SK-N-SH (cell line): ENCODE data around the gene ZNF74. TPM values are rescaled to one million over a fixed set of nuclear protein-coding genes. Genes with fewer than 3 reads are reported as not detected.

ENCODE experiments used
- CTCF ChIA-PET: fragments of 300-600, 350-600 bp; formaldehyde crosslinking; extraction: SDS; loops from one replicate; lab custom pipeline; 2021; lab: Yijun Ruan, JAX
- POLR2A ChIA-PET: fragments of 350-600 bp; sonication (Branson Sonifier 250); formaldehyde crosslinking; extraction: SDS; loops from one replicate; lab custom pipeline; 2020; ENCODE audit warnings: antibody characterized with exemption, inconsistent platforms; lab: Yijun Ruan, JAX
- DNase-seq: peaks from one replicate; pipeline ENCODE4 v3.0.0; 2012
- H2AFZ ChIP-seq: fragments of 200-600 bp; sonication (generic); 2 replicates; pipeline ENCODE4 v1.8.1; 2016; ENCODE audit warnings: antibody characterized with exemption, mild to moderate bottlenecking, low read depth
- H3F3A ChIP-seq: fragments of 200-600 bp; sonication (generic); replicated peaks from 2 replicates; pipeline ENCODE3; 2016; ENCODE audit warnings: antibody characterized with exemption, mild to moderate bottlenecking; ENCODE audit not compliant: insufficient read depth
- H3K27ac ChIP-seq, 2 experiments: fragments of 200-500 bp in 1 of 2; fragments of 200-600 bp in 1 of 2; sonication (Bioruptor generic) in 1 of 2; sonication (generic), shearing (Covaris generic) in 1 of 2; 2 replicates each; pipeline versions ENCODE4 v1.5.1 to v1.6.1; 2014 to 2016; ENCODE audit warnings: low read depth in 2 of 2, inconsistent platforms in 1 of 2, low read length in 1 of 2, mild to moderate bottlenecking in 1 of 2, mixed read lengths in 1 of 2
- H3K27me3 ChIP-seq: fragments of 200-600 bp; sonication (generic), shearing (Covaris generic); 2 replicates; pipeline ENCODE4 v1.6.1; 2016; ENCODE audit warnings: mixed run types; ENCODE audit not compliant: insufficient read depth
- H3K36me3 ChIP-seq, 2 experiments: fragments of 200-500 bp in 1 of 2; fragments of 200-600 bp in 1 of 2; sonication (Bioruptor generic) in 1 of 2; sonication (generic) in 1 of 2; replicated peaks in 1 of 2; 2 replicates each; pipeline versions ENCODE3 to v1.5.1; 2014 to 2016; ENCODE audit warnings: low read length in 1 of 2, mild to moderate bottlenecking in 1 of 2; ENCODE audit not compliant: insufficient read depth in 2 of 2, control insufficient read depth in 1 of 2
- H3K4me1 ChIP-seq, 2 experiments: fragments of 200-500 bp in 1 of 2; fragments of 200-600 bp in 1 of 2; sonication (Bioruptor generic) in 1 of 2; sonication (generic), shearing (Covaris generic) in 1 of 2; 2 replicates each; pipeline versions ENCODE4 v1.5.1 to v1.6.1; 2014 to 2016; ENCODE audit warnings: low read depth in 1 of 2, low read length in 1 of 2, mixed run types in 1 of 2; ENCODE audit not compliant: insufficient read depth in 2 of 2, control insufficient read depth in 1 of 2
- H3K4me2 ChIP-seq: fragments of 200-600 bp; sonication (generic), shearing (Covaris generic); 2 replicates; pipeline ENCODE4 v1.6.1; 2017; ENCODE audit warnings: mixed run types
- H3K4me3 ChIP-seq, 2 experiments: fragments of 200-500 bp in 1 of 2; fragments of 200-600 bp in 1 of 2; sonication (Bioruptor generic) in 1 of 2; sonication (generic), shearing (Covaris generic) in 1 of 2; 2 replicates each; pipeline versions ENCODE4 v1.5.1 to v1.8.1; 2014 to 2016; ENCODE audit warnings: low read depth in 2 of 2, inconsistent platforms in 1 of 2, low read length in 1 of 2, mild to moderate bottlenecking in 1 of 2, mixed read lengths in 1 of 2, moderate library complexity in 1 of 2
- H3K79me2 ChIP-seq: fragments of 200-600 bp; sonication (generic); 2 replicates; pipeline ENCODE4 v1.8.1; 2017; ENCODE audit warnings: mild to moderate bottlenecking; ENCODE audit not compliant: insufficient read depth
- H3K9ac ChIP-seq: fragments of 200-600 bp; sonication (generic); 2 replicates; pipeline ENCODE4 v1.6.1; 2017; ENCODE audit warnings: mixed run types
- H3K9me2 ChIP-seq: fragments of 200-600 bp; sonication (generic); 2 replicates; pipeline ENCODE4 v1.6.1; 2017; ENCODE audit warnings: mixed run types
- H3K9me3 ChIP-seq: fragments of 200-600 bp; sonication (generic); 2 replicates; pipeline ENCODE4 v1.6.1; 2017; ENCODE audit warnings: mixed run types, mild to moderate bottlenecking, moderate library complexity
- H4K20me1 ChIP-seq: fragments of 200-600 bp; sonication (generic); 2 replicates; pipeline ENCODE4 v1.6.1; 2017; ENCODE audit warnings: mild to moderate bottlenecking, mixed run types; ENCODE audit not compliant: insufficient read depth
- CHD2 ChIP-seq: fragments of 150-350 bp; IDR thresholded peaks from 2 replicates; pipeline ENCODE4 v1.6.1; 2018; ENCODE audit warnings: low read length; ENCODE audit not compliant: partially characterized antibody
- FOXM1 ChIP-seq: IDR thresholded peaks from 2 replicates; pipeline ENCODE4 v1.4.0; 2012; ENCODE audit warnings: low read depth, mild to moderate bottlenecking
- GABPA ChIP-seq: IDR thresholded peaks from 2 replicates; pipeline ENCODE4 v1.4.0; 2012; ENCODE audit warnings: low read depth, mild to moderate bottlenecking
- JUND ChIP-seq: IDR thresholded peaks from 2 replicates; pipeline ENCODE4 v1.4.0; 2012
- MEF2A ChIP-seq: IDR thresholded peaks from 2 replicates; pipeline ENCODE4 v1.4.0; 2012; ENCODE audit warnings: low read depth, borderline replicate concordance
- MXI1 ChIP-seq: IDR thresholded peaks from 2 replicates; pipeline ENCODE4 v1.6.1; 2012; ENCODE audit warnings: mild to moderate bottlenecking, low read depth, low read length, improper control_type of control experiment
- NRF1 ChIP-seq: IDR thresholded peaks from 2 replicates; pipeline ENCODE4 v1.6.1; 2012; ENCODE audit warnings: low read depth, mild to moderate bottlenecking, low read length
- POLR2AphosphoS5 ChIP-seq: IDR thresholded peaks from 2 replicates; pipeline ENCODE4 v1.6.1; 2012; ENCODE audit warnings: low read depth, low read length
- RCOR1 ChIP-seq: fragments of 150-350 bp; IDR thresholded peaks from 2 replicates; pipeline ENCODE4 v1.6.1; 2017; ENCODE audit warnings: antibody characterized with exemption, low read length
- SIN3A ChIP-seq: IDR thresholded peaks from 2 replicates; pipeline ENCODE4 v1.6.1; 2012; ENCODE audit warnings: low read depth, mild to moderate bottlenecking, low read length, moderate library complexity, borderline replicate concordance
- TAF1 ChIP-seq: IDR thresholded peaks from 2 replicates; pipeline ENCODE4 v1.6.1; 2012; ENCODE audit warnings: low read depth, mild to moderate bottlenecking, low read length, moderate library complexity, borderline replicate concordance
- TCF12 ChIP-seq: IDR thresholded peaks from 2 replicates; pipeline ENCODE4 v1.4.0; 2012
- YY1 ChIP-seq: IDR thresholded peaks from 2 replicates; pipeline ENCODE4 v1.4.0; 2012; ENCODE audit warnings: low read depth, mild to moderate bottlenecking
- WGBS: methylation state at CpG from one replicate; pipeline ENCODE4 v1.1.6; 2017; ENCODE audit warnings: low lambda C conversion rate; 5-methylcytosine and 5-hydroxymethylcytosine counted together
- polyA plus RNA-seq, 3 experiments: library from polyadenylated mRNA; depleted of rRNA; stranded (reverse); fragments of >200 nt; gene quantifications; 2 replicates each; pipeline ENCODE4 v1.2.3, GENCODE V29; 2012
- TF ChIP-seq, protein P1 (sequence below): IDR thresholded peaks from 2 replicates; pipeline ENCODE4; 2012
- TF ChIP-seq, protein P2 (sequence below): fragments of 150-350 bp; IDR thresholded peaks from 2 replicates; pipeline ENCODE4 v1.6.1; 2016; ENCODE audit warnings: mild to moderate bottlenecking, low read depth, low read length
- TF ChIP-seq, protein P3 (sequence below): fragments of 200-600 bp; sonication (generic); IDR thresholded peaks from 2 replicates; pipeline ENCODE4 v1.6.1; 2017; ENCODE audit warnings: antibody characterized with exemption, mild to moderate bottlenecking, moderate library complexity
- TF ChIP-seq, protein P4 (sequence below): IDR thresholded peaks from 2 replicates; pipeline ENCODE4 v1.4.0; 2012; ENCODE audit warnings: low read depth, borderline replicate concordance
- TF ChIP-seq, protein P5 (sequence below): IDR thresholded peaks from 2 replicates; pipeline ENCODE4 v1.6.1; 2012; ENCODE audit warnings: mild to moderate bottlenecking, low read depth, low read length, moderate library complexity

Gene ZNF74
- polyA plus RNA-seq, 1 of the 3 experiments (the other 2 are of a cell fraction) = 8.0 TPM

DNA sequence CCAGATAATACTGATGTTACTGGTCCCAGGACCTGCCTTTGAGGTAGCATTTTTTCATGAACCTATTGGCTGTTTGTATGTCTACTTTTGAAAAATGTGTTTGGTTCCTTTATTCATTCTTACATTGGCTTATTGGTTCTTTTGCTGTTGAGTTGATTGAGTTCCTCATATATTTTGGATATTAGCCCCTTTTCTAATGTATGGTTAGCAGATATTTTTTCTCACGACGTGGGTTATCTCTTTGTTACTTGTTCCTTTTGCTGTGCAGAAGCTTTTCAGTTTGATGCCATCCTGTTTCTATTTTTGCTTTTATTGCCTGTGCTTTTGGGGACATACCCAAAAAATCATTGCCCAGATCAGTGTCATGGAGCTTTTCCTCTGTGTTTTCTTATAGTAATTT lies 9.8 kb upstream of the ZNF74 start:
- Histone ChIP-seq H4K20me1 (no peaks in the 10 kb centered on the region), H3K36me3 (no peaks in the 10 kb centered on the region), H3K9me3 (no peaks in the 10 kb centered on the region), H3K9me2 (no peaks in the 10 kb centered on the region), H3F3A (no peaks in the 10 kb centered on the region), H3K4me3 (no peak overlapping the region), H3K27me3 (peaks cover 11% of the 10 kb centered on the region; the same call in 1 of the 2 replicates), H2AFZ (no peak overlapping the region), H3K9ac (no peak overlapping the region), H3K79me2 (no peaks in the 10 kb centered on the region), H3K4me1 (no peaks in the 10 kb centered on the region), H3K27ac (no peak overlapping the region), H3K4me2 (no peak overlapping the region)
- POLR2A ChIA-PET = no interaction called here
- CTCF ChIA-PET = no interaction called here
- 61% methylated on average over 2 of the region's 2 CpGs for WGBS
- no peak for DNase-seq
- no peak for TF ChIP-seq MXI1
- no peak for TF ChIP-seq MEF2A
- TF ChIP-seq RCOR1 = no peak
- no peak for TF ChIP-seq GABPA
- TF ChIP-seq, protein P1, sequence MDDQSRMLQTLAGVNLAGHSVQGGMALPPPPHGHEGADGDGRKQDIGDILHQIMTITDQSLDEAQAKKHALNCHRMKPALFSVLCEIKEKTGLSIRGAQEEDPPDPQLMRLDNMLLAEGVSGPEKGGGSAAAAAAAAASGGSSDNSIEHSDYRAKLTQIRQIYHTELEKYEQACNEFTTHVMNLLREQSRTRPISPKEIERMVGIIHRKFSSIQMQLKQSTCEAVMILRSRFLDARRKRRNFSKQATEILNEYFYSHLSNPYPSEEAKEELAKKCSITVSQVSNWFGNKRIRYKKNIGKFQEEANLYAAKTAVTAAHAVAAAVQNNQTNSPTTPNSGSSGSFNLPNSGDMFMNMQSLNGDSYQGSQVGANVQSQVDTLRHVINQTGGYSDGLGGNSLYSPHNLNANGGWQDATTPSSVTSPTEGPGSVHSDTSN = no peak
- no peak for TF ChIP-seq NRF1
- TF ChIP-seq TAF1 = no peak
- TF ChIP-seq, protein P2, sequence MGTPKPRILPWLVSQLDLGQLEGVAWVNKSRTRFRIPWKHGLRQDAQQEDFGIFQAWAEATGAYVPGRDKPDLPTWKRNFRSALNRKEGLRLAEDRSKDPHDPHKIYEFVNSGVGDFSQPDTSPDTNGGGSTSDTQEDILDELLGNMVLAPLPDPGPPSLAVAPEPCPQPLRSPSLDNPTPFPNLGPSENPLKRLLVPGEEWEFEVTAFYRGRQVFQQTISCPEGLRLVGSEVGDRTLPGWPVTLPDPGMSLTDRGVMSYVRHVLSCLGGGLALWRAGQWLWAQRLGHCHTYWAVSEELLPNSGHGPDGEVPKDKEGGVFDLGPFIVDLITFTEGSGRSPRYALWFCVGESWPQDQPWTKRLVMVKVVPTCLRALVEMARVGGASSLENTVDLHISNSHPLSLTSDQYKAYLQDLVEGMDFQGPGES = no peak
- no peak for TF ChIP-seq JUND
- no peak for TF ChIP-seq FOXM1
- TF ChIP-seq, protein P3, sequence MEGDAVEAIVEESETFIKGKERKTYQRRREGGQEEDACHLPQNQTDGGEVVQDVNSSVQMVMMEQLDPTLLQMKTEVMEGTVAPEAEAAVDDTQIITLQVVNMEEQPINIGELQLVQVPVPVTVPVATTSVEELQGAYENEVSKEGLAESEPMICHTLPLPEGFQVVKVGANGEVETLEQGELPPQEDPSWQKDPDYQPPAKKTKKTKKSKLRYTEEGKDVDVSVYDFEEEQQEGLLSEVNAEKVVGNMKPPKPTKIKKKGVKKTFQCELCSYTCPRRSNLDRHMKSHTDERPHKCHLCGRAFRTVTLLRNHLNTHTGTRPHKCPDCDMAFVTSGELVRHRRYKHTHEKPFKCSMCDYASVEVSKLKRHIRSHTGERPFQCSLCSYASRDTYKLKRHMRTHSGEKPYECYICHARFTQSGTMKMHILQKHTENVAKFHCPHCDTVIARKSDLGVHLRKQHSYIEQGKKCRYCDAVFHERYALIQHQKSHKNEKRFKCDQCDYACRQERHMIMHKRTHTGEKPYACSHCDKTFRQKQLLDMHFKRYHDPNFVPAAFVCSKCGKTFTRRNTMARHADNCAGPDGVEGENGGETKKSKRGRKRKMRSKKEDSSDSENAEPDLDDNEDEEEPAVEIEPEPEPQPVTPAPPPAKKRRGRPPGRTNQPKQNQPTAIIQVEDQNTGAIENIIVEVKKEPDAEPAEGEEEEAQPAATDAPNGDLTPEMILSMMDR = no peak
- no peak for TF ChIP-seq YY1
- no peak for TF ChIP-seq SIN3A
- TF ChIP-seq, protein P4, sequence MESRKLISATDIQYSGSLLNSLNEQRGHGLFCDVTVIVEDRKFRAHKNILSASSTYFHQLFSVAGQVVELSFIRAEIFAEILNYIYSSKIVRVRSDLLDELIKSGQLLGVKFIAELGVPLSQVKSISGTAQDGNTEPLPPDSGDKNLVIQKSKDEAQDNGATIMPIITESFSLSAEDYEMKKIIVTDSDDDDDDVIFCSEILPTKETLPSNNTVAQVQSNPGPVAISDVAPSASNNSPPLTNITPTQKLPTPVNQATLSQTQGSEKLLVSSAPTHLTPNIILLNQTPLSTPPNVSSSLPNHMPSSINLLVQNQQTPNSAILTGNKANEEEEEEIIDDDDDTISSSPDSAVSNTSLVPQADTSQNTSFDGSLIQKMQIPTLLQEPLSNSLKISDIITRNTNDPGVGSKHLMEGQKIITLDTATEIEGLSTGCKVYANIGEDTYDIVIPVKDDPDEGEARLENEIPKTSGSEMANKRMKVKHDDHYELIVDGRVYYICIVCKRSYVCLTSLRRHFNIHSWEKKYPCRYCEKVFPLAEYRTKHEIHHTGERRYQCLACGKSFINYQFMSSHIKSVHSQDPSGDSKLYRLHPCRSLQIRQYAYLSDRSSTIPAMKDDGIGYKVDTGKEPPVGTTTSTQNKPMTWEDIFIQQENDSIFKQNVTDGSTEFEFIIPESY = no peak
- no peak for TF ChIP-seq CHD2
- TF ChIP-seq POLR2AphosphoS5 = no peak
- TF ChIP-seq TCF12 = no peak
- TF ChIP-seq, protein P5, sequence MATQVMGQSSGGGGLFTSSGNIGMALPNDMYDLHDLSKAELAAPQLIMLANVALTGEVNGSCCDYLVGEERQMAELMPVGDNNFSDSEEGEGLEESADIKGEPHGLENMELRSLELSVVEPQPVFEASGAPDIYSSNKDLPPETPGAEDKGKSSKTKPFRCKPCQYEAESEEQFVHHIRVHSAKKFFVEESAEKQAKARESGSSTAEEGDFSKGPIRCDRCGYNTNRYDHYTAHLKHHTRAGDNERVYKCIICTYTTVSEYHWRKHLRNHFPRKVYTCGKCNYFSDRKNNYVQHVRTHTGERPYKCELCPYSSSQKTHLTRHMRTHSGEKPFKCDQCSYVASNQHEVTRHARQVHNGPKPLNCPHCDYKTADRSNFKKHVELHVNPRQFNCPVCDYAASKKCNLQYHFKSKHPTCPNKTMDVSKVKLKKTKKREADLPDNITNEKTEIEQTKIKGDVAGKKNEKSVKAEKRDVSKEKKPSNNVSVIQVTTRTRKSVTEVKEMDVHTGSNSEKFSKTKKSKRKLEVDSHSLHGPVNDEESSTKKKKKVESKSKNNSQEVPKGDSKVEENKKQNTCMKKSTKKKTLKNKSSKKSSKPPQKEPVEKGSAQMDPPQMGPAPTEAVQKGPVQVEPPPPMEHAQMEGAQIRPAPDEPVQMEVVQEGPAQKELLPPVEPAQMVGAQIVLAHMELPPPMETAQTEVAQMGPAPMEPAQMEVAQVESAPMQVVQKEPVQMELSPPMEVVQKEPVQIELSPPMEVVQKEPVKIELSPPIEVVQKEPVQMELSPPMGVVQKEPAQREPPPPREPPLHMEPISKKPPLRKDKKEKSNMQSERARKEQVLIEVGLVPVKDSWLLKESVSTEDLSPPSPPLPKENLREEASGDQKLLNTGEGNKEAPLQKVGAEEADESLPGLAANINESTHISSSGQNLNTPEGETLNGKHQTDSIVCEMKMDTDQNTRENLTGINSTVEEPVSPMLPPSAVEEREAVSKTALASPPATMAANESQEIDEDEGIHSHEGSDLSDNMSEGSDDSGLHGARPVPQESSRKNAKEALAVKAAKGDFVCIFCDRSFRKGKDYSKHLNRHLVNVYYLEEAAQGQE = no peak
- TF ChIP-seq, all 33 proteins: peak for 0
